GM12878 (cell line): ENCODE results near the gene DUSP22. TPM values are rescaled to one million over a fixed set of nuclear protein-coding genes. Genes with fewer than 3 reads are reported as not detected.
A peak's percentile ranks its signal among the peaks of the same experiment; 100 is the strongest.

Source experiments
- CHD2 ChIP-seq: IDR thresholded peaks from 2 replicates; pipeline ENCODE4 v1.6.1; 2011; ENCODE audit warnings: low read depth, low read length, improper control_type of control experiment, borderline replicate concordance
- E2F8 ChIP-seq: fragments of 450-650 bp; IDR thresholded peaks from 2 replicates; pipeline ENCODE4 v1.6.1; 2018; ENCODE audit warnings: mild to moderate bottlenecking, low read depth, moderate library complexity; ENCODE audit not compliant: partially characterized antibody
- EP300 ChIP-seq, 2 experiments: fragments of 150-350 bp in 1 of 2; IDR thresholded peaks; 2 replicates each; pipeline ENCODE4 v1.6.1; 2011 to 2012; ENCODE audit warnings: low read depth in 2 of 2, low read length in 2 of 2, borderline replicate concordance in 1 of 2, improper control_type of control experiment in 1 of 2, inconsistent platforms in 1 of 2; ENCODE audit not compliant: control insufficient read depth in 1 of 2
- GABPA ChIP-seq: IDR thresholded peaks from 2 replicates; pipeline ENCODE4 v1.6.1; 2014; ENCODE audit warnings: antibody characterized with exemption, low read depth, mild to moderate bottlenecking, inconsistent platforms
- JUNB ChIP-seq: IDR thresholded peaks from 2 replicates; pipeline ENCODE4 v1.6.1; 2016; ENCODE audit warnings: antibody characterized with exemption, mild to moderate bottlenecking
- MTA3 ChIP-seq: IDR thresholded peaks from 2 replicates; pipeline ENCODE4 v1.6.1; 2012; ENCODE audit warnings: low read length, inconsistent platforms, borderline replicate concordance
- MXI1 ChIP-seq: fragments of 150-350 bp; IDR thresholded peaks from 2 replicates; pipeline ENCODE4 v1.6.1; 2011; ENCODE audit warnings: low read depth, mild to moderate bottlenecking, inconsistent platforms, low read length, improper control_type of control experiment
- SKIL ChIP-seq: fragments of 450-650 bp; IDR thresholded peaks from 2 replicates; pipeline ENCODE4 v1.6.1; 2017; ENCODE audit warnings: mild to moderate bottlenecking, low read depth, inconsistent platforms; ENCODE audit not compliant: poor library complexity, severe bottlenecking
- SREBF1 ChIP-seq: IDR thresholded peaks from 2 replicates; pipeline ENCODE4 v1.6.1; 2012; ENCODE audit warnings: mild to moderate bottlenecking, low read length
- TCF12 ChIP-seq: IDR thresholded peaks from 2 replicates; pipeline ENCODE4 v1.6.1; 2011; ENCODE audit warnings: low read depth, mild to moderate bottlenecking, low read length
- TCF3 ChIP-seq: IDR thresholded peaks from 2 replicates; pipeline ENCODE4 v1.6.1; 2012; ENCODE audit warnings: low read depth, mild to moderate bottlenecking, low read length, borderline replicate concordance; ENCODE audit not compliant: insufficient read depth
- ZBED1 ChIP-seq: IDR thresholded peaks from 2 replicates; pipeline ENCODE4 v1.6.1; 2016; ENCODE audit warnings: borderline replicate concordance
- ZBTB33 ChIP-seq: fragments of 450-650 bp; IDR thresholded peaks from 2 replicates; pipeline ENCODE4 v1.6.1; 2017; ENCODE audit warnings: mild to moderate bottlenecking
- polyA plus RNA-seq, 11 experiments: library from polyadenylated mRNA; depleted of rRNA in 4 of 11; unstranded in 6 of 11; stranded (reverse) in 5 of 11; fragments of >200 nt; fragmentation: Nextera tagmentation in 4 of 11; fragmentation: Illumina TruSeq in 1 of 11; extraction: Ambion mirVana in 4 of 11; extraction: Trizol in 1 of 11; gene quantifications; 1 replicate in 1 of 11; 2 replicates in 10 of 11; pipeline versions ENCODE4 v1.2.1 to v1.2.3, GENCODE V29; 2011 to 2016; ENCODE audit warnings: inconsistent platforms in 2 of 11, missing spikeins in 2 of 11, low read depth in 1 of 11
- total RNA-seq, 4 experiments: library from RNA; depleted of rRNA in 3 of 4; stranded (reverse); fragments of >200 nt in 3 of 4; fragmentation: Illumina TruSeq in 1 of 4; extraction: Trizol in 1 of 4; gene quantifications; 2 replicates each; pipeline versions ENCODE4 v1.2.1 to v1.2.3, GENCODE V29; 2013 to 2021
- TF ChIP-seq, protein P1 (sequence below): IDR thresholded peaks from 2 replicates; pipeline ENCODE4 v1.6.1; 2011; ENCODE audit warnings: borderline replicate concordance, low read depth, mild to moderate bottlenecking, moderate library complexity, low read length; ENCODE audit not compliant: insufficient read depth, poor library complexity, severe bottlenecking
- TF ChIP-seq, protein P2 (sequence below): IDR thresholded peaks from 2 replicates; pipeline ENCODE4 v1.6.1; 2012; ENCODE audit warnings: low read depth, low read length, improper control_type of control experiment

DUSP22 gene
- total and polyA plus RNA-seq, 10 of the 15 experiments (the other 5 are each of a cell fraction or from before 2014, with no cell fraction given), result 78.9 to 156 (median 107) TPM

- no peak for TF ChIP-seq E2F8
- no peak for TF ChIP-seq ZBTB33
- TF ChIP-seq CHD2, result peak; percentile 55; the same call in 1 of the 2 replicates
- TF ChIP-seq SREBF1, result no peak
- TF ChIP-seq ZBED1, result no peak
- TF ChIP-seq, protein P1, sequence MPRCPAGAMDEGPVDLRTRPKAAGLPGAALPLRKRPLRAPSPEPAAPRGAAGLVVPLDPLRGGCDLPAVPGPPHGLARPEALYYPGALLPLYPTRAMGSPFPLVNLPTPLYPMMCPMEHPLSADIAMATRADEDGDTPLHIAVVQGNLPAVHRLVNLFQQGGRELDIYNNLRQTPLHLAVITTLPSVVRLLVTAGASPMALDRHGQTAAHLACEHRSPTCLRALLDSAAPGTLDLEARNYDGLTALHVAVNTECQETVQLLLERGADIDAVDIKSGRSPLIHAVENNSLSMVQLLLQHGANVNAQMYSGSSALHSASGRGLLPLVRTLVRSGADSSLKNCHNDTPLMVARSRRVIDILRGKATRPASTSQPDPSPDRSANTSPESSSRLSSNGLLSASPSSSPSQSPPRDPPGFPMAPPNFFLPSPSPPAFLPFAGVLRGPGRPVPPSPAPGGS, result peak; percentile 83
- TF ChIP-seq EP300 (IDR thresholded peaks at IDR 0.05; ENCODE audit: borderline replicate concordance in 1 of 2, control insufficient read depth in 1 of 2, low read depth in 2 of 2, low read length in 2 of 2), result 0 out of 4 replicates have a peak, but pooled peaks have one; percentile 42 to 61
- TF ChIP-seq MTA3, result no peak
- TF ChIP-seq MXI1, result peak; percentile 53; the same call in 1 of the 2 replicates
- TF ChIP-seq TCF3, result 0 out of 2 replicates have a peak, but pooled peaks have one; percentile 32
- TF ChIP-seq GABPA, result no peak
- TF ChIP-seq, protein P2, sequence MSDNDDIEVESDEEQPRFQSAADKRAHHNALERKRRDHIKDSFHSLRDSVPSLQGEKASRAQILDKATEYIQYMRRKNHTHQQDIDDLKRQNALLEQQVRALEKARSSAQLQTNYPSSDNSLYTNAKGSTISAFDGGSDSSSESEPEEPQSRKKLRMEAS, result no peak
- 0 out of 2 replicates have a peak, but pooled peaks have one; percentile 2 for TF ChIP-seq TCF12
- TF ChIP-seq JUNB, result peak; percentile 54; the same call in 1 of the 2 replicates
- no peak for TF ChIP-seq SKIL
- TF ChIP-seq, all 136 proteins: peak for 30
Observed at GRCh38 chr6:286681-287488, 5.4 kb upstream of the DUSP22 start (continued).
